Stimulated activated CD4-positive, alpha-beta T cell treated with anti-CD3 and anti-CD28 coated beads, Interleukin-4, amount 100 ng/mL, for 48 hours (primary cell): ENCODE measurements around the gene ASPN.
A peak's percentile ranks its signal among the peaks of the same experiment; 100 is the strongest.

Experiments used
- DNase-seq, 2 donors: peaks; one replicate each; pipeline ENCODE4 v3.0.0-alpha.2; 2020; ENCODE audit warnings: low read depth in 2 of 2

Gene ASPN

DNA sequence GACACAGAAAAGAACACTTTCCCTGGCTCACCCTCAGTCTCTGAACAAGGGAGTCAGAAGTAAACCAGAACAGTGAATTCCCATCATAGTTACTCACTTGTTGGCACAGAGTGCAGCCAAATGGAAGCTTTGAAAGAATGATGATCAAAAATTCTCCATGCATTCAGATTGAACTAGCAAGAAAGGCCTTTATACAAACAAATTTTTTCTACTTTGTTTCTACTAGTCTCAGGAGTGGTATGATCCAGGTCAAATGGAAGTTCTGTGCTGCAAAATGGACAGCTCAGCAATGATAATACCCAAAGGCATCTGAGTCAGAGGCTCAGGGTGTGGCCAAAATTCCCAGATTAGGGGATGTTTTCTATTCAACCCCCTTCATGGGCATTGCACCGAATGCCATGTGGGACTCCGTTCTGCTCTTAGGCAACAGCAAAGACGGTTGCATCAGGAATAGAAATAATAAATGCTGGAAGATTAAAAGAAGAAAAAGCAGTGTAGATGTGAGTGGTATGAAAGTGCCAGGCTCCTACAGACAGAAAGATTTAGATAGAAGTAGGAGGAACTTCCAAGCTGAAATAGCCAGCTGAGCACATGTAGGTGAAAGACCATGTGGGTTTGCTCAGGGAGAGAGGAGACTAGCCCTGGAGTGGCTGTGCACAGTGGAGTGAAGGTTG lies 24.0 kb upstream of the ASPN start:
- no peak for DNase-seq

- no peak for DNase-seq
These were observed 22.6 kb upstream of the ASPN start for GRCh38 chr9:92504881-92505280.

- no peak for DNase-seq
These were observed 20.9 kb upstream of the ASPN start for GRCh38 chr9:92503156-92503555.

- DNase-seq: peak in 1 of 2 donors; percentile 4
These were observed 19.5 kb upstream of the ASPN start for GRCh38 chr9:92501671-92502393.

- DNase-seq: no peak
These were observed 18.4 kb upstream of the ASPN start for GRCh38 chr9:92500725-92501124.

DNA sequence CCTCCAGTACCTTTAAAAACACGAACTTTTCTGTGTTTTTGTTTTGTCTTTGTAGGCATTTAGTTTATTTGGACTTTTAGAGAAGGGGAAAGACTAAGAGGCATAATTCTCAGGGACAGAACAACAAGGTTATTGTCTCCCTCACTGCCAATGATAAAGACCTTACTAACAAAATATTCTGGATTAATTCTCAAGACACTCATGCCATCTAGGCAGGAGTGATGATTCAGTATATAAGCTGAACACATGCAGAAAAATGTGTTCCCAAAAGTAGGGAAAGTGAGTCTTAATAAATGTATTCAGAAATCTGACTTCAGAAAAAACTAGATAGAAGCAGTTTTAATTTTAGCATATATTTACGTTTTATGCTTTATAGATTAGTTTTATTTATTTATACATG lies 17.4 kb upstream of the ASPN start:
- DNase-seq: no peak

GRCh38 chr9:92496396-92497176 lies 14.3 kb upstream of the ASPN start:
- DNase-seq: no peak

- DNase-seq: no peak
These were observed 12.6 kb upstream of the ASPN start for GRCh38 chr9:92494856-92495255.

DNA sequence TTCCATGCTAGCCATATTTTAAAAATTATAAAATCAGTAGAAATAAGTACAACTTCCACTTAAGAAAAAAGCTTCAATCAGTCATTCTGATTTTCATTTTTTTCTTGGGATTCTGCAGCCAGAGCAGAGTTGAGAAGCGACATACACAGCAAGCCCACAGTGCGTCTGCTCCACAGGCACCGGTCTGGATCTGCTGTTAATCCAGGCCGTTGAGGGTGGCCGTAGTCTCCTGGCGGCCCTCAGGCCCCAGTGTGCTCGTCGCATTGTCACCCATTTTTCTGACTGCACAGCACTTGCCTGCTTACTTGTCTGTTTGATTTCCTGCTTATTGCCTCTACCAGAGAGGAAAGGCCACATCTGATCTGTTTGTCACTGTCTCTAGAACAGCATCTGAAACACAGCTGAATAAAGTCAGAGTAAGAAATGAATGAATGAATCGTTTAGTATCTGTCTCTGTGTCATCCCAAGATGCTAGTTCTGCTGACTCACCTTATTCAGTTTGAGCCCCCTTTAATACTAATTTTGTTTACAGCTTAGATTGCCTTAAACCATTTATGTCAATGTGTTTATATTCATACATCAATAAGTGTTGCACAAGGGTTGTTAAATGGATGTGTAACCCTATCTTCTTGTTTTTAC lies 11.6 kb upstream of the ASPN start:
- no peak for DNase-seq

GRCh38 chr9:92492781-92493401 lies 10.6 kb upstream of the ASPN start:
- DNase-seq: no peak

DNA sequence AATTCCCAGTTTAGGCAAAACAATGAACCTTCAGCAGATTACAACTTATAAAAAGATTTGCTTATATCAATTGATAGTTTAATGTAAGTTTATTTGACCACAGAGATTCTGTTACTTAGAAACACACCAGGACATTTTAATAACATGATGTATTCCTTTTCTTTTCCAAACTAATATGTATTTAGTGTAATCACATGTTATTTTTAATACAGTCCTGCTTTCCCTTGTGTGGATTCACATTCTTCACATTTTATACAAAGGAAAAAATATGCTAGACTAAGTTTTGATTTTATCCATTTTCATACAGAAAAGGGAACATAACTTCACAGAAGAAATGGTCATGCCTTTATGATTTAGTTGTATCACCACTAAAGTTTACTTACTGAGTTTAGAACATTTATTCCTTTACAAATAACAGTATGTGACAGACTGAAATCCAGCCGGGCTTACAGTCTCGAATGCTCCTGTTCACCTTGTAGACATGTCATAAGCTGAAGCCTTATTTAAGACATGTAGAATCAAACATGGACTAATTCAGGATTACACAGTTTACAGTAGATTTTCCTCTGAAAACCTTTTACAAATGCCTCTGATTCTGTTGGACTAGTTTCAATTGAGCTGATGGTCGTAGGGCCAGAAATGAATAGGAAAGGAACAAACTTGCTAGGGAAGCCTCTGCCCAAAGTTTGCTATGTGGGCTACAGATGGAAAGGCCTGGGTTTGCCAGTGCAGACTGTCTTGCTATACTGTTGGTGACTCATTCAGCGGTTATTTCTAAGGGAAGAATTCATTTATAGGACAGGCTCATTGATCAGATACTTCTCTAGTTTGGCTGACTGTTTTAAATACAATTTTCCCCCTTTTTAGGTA lies 6.6 kb upstream of the ASPN start:
- DNase-seq: no peak

- no peak for DNase-seq
These were observed 4.1 kb upstream of the ASPN start for GRCh38 chr9:92486371-92486770.

GRCh38 chr9:92484563-92484962 lies 2.3 kb upstream of the ASPN start:
- no peak for DNase-seq

DNA sequence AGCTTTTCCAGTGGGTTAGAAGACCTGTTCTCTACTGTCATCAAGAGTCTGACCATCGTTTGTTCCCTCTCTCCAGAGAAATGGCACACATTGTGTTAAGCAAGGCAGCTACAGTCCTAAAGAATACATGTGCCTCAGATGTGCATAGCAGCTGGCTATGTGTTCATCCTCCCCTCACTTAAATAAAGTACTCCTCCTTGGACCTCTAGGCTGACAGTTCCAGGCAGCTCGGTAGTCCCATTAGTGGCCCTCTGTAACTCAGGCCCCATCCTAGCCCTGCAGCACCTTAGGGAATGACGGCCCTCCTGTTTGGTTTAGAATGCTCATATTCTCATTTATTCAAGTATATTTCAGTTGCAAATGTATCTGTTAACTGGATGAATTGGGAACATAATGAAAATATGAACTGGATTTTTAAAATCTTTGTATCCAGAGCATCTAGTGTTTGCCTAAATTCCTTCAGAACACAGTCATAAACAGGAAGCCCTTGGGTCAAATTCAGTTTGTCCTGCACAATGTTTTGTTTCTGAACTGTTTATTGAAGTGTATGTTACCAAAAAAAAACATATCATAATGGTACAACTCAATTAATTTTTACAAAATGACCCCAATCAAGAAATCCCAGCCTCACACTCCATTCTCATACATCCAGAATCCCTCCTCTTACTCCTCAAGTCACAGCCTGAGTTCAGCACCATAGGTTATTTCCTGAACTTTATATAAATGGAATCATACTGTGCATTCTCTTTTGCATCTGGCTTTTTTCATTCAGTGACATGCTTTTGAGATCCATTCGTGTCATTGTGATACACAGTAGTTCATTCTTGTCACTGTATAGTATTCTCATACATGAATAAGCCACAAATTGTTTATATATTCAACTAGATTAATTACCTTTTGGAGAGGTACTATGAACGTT lies 1.6 kb upstream of the ASPN start:
- DNase-seq: no peak

DNA sequence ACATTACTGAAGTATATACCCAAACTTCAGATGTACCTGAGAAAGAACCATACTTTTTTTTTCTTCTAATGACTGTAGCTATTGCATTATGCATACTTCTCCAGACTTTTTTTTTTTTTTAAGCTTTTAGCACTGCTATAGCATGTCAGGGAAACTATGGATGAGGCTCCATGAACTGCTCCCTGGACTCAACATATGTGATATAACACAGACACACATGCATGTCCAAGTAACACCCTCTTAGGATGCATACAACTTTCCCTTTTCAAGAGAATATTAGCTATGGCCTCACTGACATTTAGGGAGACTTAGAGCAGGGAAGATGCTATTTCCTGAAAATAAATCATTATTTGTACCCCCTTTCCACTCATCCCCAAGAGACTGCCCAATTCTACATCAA lies 499 bp upstream of the ASPN start:
- no peak for DNase-seq

GRCh38 chr9:92480986-92481633 lies 1.2 kb downstream of the ASPN start:
- DNase-seq: no peak

GRCh38 chr9:92480291-92480771 lies 2.0 kb downstream of the ASPN start:
- DNase-seq: no peak

DNA sequence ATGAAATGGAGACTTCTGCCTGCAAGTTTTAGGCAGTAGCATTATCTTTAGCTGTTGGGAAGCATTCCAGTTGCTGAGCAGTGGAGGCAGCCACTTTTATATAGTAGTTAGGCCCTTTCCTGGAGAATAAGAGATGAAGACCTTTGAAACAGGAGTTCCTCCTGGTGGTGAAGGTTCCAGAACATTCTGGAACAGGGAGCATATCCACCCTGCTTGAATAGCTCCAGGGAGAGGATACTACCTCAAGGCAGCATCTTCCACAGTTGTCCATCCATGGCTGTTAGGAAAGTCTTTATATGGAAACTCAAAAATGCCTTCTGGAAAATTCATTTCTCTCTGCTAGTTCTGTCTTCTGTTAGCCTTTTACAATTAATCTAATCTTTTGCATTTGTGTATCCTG lies 3.0 kb downstream of the ASPN start:
- DNase-seq: no peak

GRCh38 chr9:92478783-92479182 lies 3.5 kb downstream of the ASPN start:
- no peak for DNase-seq
